Activated CD4-positive, CD25-positive, alpha-beta regulatory T cell treated with anti-CD3 and anti-CD28 coated beads, Interleukin-2, amount 50 U/mL, for 72 hours (primary cell): ENCODE data around the gene PSMG3.

Experiments used
- DNase-seq: peaks from one replicate; pipeline ENCODE4 v3.0.0; 2021

PSMG3 gene

GRCh38 chr7:1542841-1543747, 26.7 kb downstream of the PSMG3 start:
- DNase-seq, result no peak

GRCh38 chr7:1542329-1542728, 27.5 kb downstream of the PSMG3 start:
- no peak for DNase-seq

- no peak for DNase-seq
Observed at GRCh38 chr7:1541431-1542162, 28.2 kb downstream of the PSMG3 start.

DNA sequence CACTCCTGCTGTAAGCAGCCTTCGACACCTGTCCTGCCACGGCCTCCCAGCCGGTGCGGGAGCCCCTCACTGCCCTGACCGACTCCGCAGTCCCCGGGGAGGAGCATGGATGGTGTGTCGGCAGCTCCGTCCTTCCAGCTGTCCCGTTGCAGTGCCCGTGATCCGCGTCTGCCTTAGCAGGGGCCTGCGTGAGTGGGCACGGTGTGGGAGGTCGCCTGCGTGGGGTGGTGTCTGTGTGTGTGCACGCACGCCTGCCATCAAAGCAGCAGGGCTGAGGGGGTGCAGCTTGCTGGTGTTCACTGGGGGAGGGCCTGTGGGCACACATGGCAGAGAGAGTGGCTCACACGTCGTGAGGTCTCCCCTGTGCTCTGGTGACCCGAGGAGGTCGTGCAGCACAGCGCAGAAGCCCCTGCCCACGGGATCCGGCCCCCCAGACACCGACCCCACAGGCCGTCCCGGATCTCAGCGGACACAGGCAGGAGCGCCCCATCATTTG, 29.0 kb downstream of the PSMG3 start:
- no peak for DNase-seq

GRCh38 chr7:1539882-1540775, 29.7 kb downstream of the PSMG3 start:
- no peak for DNase-seq

GRCh38 chr7:1539181-1539881, 30.5 kb downstream of the PSMG3 start:
- no peak for DNase-seq

GRCh38 chr7:1538544-1539180, 31.2 kb downstream of the PSMG3 start:
- no peak for DNase-seq

- no peak for DNase-seq
Observed at GRCh38 chr7:1537535-1538412, 32.1 kb downstream of the PSMG3 start.

DNA sequence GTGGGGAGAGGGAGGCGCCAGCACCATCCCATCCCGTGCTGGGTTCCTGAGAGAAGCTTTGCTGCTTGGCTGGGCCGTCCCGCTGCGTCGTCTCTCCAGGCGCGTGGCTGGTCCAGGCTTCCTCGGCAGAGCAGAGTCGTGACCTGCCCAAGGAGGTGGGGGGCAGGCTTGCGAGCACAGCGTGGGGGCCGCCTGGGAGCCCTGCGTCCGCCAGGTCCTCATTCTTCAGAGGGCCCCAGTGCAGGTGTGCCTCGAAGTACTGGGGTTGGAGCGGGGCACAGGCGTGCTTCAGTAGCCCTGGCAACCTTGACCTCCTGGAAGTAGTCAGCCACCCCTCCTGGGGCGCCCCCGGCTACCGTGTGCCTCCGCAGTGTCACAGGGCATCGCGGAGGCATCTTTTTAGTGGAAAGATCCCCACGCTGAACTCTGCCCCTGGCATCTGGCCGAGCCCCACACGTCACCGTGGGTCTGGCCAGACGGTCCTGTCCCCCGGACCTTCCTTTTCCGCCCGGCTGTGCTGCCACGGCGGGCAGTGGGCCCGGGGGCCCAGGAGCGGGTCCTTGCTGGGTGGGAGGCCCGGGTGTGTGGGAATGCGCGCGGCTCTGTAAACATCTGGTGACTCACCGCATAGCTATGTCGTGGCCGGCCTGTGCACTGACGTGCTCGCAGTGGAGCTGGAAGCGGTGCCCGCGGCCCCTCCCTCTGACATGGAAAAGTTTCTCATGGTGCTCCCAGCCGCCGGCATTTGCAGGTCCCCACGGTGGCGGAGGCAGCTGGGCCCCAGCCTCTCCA, 32.9 kb downstream of the PSMG3 start:
- no peak for DNase-seq

- no peak for DNase-seq
Observed at GRCh38 chr7:1536455-1536742, 33.4 kb downstream of the PSMG3 start.

GRCh38 chr7:1535701-1536454, 34.0 kb downstream of the PSMG3 start:
- DNase-seq, result no peak

GRCh38 chr7:1535100-1535458, 34.8 kb downstream of the PSMG3 start:
- no peak for DNase-seq

- no peak for DNase-seq
Observed at GRCh38 chr7:1534330-1535099, 35.3 kb downstream of the PSMG3 start.

DNA sequence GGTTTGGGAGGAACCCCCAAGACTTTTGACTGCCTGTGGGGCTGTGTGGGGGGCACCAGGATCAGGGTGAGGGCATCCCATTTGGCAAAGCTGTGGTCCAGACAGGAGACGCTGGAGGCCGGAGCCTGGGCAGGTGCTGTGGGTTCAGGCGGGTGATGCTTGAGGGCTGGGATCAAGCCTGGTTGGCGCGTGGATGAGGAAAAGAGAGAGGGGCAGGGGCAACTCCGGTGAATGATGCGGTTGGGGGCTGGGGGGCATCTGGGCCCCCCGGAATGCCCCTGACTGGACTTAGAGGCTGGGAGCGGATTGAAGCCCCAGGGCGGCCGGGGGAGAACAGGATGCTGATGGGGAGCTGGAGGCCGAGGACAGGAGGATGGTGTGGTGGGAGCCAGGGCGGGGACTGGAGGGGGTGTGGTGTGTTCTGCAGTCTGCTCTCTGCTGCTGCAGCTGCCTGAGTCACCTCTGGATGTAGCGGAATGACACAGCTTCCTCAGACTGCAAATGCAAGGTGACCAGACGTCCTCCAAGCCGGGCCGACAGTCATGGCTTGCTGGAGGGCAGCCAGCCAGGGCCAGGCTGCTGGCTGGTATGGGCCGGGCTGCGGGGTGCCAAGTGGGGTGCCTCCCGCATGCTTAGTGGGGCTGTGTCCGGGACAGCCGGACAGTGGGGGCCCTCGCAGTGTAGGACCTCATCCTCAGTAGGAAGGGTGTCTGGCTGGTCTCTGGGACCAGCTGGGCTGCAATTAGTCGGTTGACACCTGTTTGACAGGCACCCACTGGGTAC, 36.1 kb downstream of the PSMG3 start:
- no peak for DNase-seq

DNA sequence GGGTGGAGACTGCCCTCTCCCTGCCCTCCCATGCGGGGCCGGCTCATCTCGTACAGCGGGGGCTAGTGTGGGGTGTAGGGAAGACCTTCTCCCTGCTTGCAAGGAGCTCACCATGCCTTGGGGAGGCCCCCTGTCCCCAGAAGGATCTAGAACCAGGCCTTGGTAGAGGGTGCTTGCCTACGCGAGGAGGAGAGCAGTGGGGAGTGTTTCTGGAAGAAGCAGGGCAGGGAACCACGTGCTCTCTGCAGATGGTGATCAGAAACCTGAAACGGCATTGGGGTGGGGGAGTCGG, 36.6 kb downstream of the PSMG3 start:
- DNase-seq, result no peak

- peak; percentile 50 for DNase-seq
Observed at GRCh38 chr7:1532456-1533254, 37.2 kb downstream of the PSMG3 start.

- DNase-seq, result no peak
Observed at GRCh38 chr7:1531979-1532455, 37.8 kb downstream of the PSMG3 start.
